Lower leg skin (tissue), 3 donors: ENCODE measurements around the gene CERS4.

Source experiments
- CTCF ChIP-seq, 3 donors: fragments of 450-650 bp; IDR thresholded peaks; one replicate each; pipeline ENCODE4 v1.5.1; 2016; ENCODE audit warnings: antibody characterized with exemption in 3 of 3, mild to moderate bottlenecking in 3 of 3, moderate library complexity in 2 of 3
- POLR2A ChIP-seq, 2 donors: fragments of 450-650 bp; IDR thresholded peaks; one replicate each; pipeline ENCODE4 v1.6.1; 2016 to 2017; ENCODE audit warnings: antibody characterized with exemption in 2 of 2, mild to moderate bottlenecking in 1 of 2, moderate library complexity in 1 of 2

DNA sequence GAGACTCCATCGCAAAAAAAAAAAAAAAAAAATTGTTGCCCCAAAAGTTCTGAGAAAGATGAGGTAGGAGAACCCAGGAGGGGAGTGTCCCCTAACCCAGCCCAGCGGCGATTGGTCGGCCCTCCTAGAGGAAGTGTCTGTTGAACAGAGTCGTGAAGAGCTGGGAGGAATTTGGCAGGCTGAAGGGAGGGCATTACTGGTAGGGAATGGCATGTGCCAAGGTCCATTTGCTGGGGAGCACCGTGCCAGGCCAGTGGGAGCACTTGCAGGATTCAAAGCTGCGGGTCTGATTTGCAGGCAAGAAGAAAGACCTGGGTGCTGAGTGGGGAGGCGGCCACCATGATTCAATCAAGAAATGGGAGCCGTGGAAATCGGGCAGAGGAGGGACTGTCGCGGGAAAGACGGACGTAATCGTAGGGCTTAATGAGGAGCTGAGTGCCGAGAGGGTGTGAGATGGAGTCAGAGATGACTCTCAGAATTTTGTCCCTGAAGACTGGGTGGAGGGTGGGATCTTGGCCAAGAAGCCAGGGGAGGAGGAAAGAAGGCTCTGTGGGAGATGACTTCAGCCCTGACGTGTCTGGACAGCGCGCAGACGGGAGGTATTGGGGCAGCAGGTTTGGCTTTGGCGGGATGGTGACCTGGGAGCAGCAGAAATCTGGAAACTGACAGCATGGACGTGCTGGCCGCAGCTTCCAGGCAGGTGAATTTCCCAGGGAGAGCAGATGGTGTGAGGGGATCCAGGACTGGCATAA, 15.4 kb downstream of the CERS4 start:
- TF ChIP-seq CTCF (IDR thresholded peaks at IDR 0.05) (no peak), POLR2A (IDR thresholded peaks at IDR 0.05) (no peak)
